IMR-90 (cell line): ENCODE data around the gene RBP4. TPM values are rescaled to one million over a fixed set of nuclear protein-coding genes. Genes with fewer than 3 reads are reported as not detected.

Experiments
- ATAC-seq: fragments of 200-7000 bp; cut with Tn5 transposase; 2 replicates; pipeline ENCODE4 v1.9.1; 2020; ENCODE audit warnings: low read depth, mild to moderate bottlenecking, moderate library complexity
- BruUV-seq: library from RNA; stranded (reverse); fragments of 400-500 nt; replicated peaks from 2 replicates; lab custom pipeline; 2021; lab: Mats Ljungman, UMichigan
- CTCF ChIA-PET: fragments of 300-600 bp; formaldehyde crosslinking; extraction: SDS; loops from one replicate; lab custom pipeline; 2021; ENCODE audit warnings: antibody characterized with exemption; lab: Yijun Ruan, JAX
- POLR2A ChIA-PET: fragments of 300-600 bp; sonication (Branson Sonifier 250); formaldehyde crosslinking; loops from one replicate; lab custom pipeline; 2022; ENCODE audit warnings: antibody characterized with exemption; ENCODE audit not compliant: unreplicated experiment; lab: Charles Lee
- DNase-seq: peaks from one replicate; pipeline ENCODE4 v3.0.0; 2013
- H2AFZ ChIP-seq: replicated peaks from 2 replicates; pipeline ENCODE3; 2013; ENCODE audit warnings: low read length, mild to moderate bottlenecking; ENCODE audit not compliant: poor library complexity
- H2AK5ac ChIP-seq: 2 replicates; pipeline ENCODE4 v1.6.1; 2013; ENCODE audit warnings: low read depth, low read length, inconsistent platforms
- H2AK9ac ChIP-seq: replicated peaks from 2 replicates; pipeline ENCODE3; 2013; ENCODE audit warnings: mild to moderate bottlenecking, low read depth, low read length, moderate library complexity; ENCODE audit not compliant: poor library complexity
- H2BK120ac ChIP-seq: 2 replicates; pipeline ENCODE4 v1.6.1; 2013; ENCODE audit warnings: low read depth, low read length, inconsistent platforms
- H2BK15ac ChIP-seq: 3 replicates; pipeline ENCODE4 v1.6.1; 2013; ENCODE audit warnings: low read depth, low read length, inconsistent platforms
- H2BK20ac ChIP-seq: 2 replicates; pipeline ENCODE4 v1.6.1; 2013; ENCODE audit warnings: low read depth, mild to moderate bottlenecking, inconsistent platforms, low read length, moderate library complexity
- H2BK5ac ChIP-seq: 2 replicates; pipeline ENCODE4 v1.6.1; 2013; ENCODE audit warnings: mild to moderate bottlenecking, low read depth, low read length, inconsistent platforms; ENCODE audit not compliant: poor library complexity, severe bottlenecking
- H3K14ac ChIP-seq: replicated peaks from 2 replicates; pipeline ENCODE4 v1.6.1; 2013; ENCODE audit warnings: low read depth, low read length, inconsistent platforms
- H3K18ac ChIP-seq: 2 replicates; pipeline ENCODE4 v1.6.1; 2013; ENCODE audit warnings: low read depth, low read length, control low read depth
- H3K23ac ChIP-seq: 2 replicates; pipeline ENCODE4 v1.6.1; 2013; ENCODE audit warnings: low read depth, low read length, inconsistent platforms
- H3K27ac ChIP-seq: 2 replicates; pipeline ENCODE4 v1.5.1; 2013; ENCODE audit warnings: mild to moderate bottlenecking, control low read depth, low read length; ENCODE audit not compliant: insufficient read depth
- H3K27me3 ChIP-seq: 2 replicates; pipeline ENCODE4 v1.6.1; 2013; ENCODE audit warnings: low read length; ENCODE audit not compliant: control insufficient read depth, insufficient read depth
- H3K36me3 ChIP-seq: 2 replicates; pipeline ENCODE4 v1.6.1; 2013; ENCODE audit warnings: low read length, mixed read lengths; ENCODE audit not compliant: control insufficient read depth, insufficient read depth
- H3K4ac ChIP-seq: 2 replicates; pipeline ENCODE4 v1.6.1; 2013; ENCODE audit warnings: low read depth, low read length, inconsistent platforms
- H3K4me1 ChIP-seq: 2 replicates; pipeline ENCODE4 v1.6.1; 2013; ENCODE audit warnings: low read length, mixed read lengths; ENCODE audit not compliant: control insufficient read depth, insufficient read depth
- H3K4me2 ChIP-seq: 2 replicates; pipeline ENCODE4 v1.6.1; 2013; ENCODE audit warnings: low read depth, mild to moderate bottlenecking, control low read depth, low read length, moderate library complexity
- H3K4me3 ChIP-seq: 2 replicates; pipeline ENCODE4 v1.5.1; 2013; ENCODE audit warnings: low read depth, mild to moderate bottlenecking, control low read depth, low read length, moderate library complexity; ENCODE audit not compliant: insufficient read depth
- H3K56ac ChIP-seq: 2 replicates; pipeline ENCODE4 v1.6.1; 2013; ENCODE audit warnings: low read length, inconsistent platforms; ENCODE audit not compliant: insufficient read depth; ENCODE audit errors: extremely low read depth
- H3K79me1 ChIP-seq, 2 experiments: 2 replicates each; pipeline ENCODE4 v1.6.1; 2013; ENCODE audit warnings: low read length in 2 of 2, inconsistent platforms in 1 of 2, low read depth in 1 of 2
- H3K9ac ChIP-seq: 2 replicates; pipeline ENCODE4 v1.6.1; 2013; ENCODE audit warnings: low read depth, low read length, control low read depth
- H3K9me1 ChIP-seq: 2 replicates; pipeline ENCODE4 v1.6.1; 2013; ENCODE audit warnings: low read length, inconsistent platforms; ENCODE audit not compliant: insufficient read depth
- H3K9me3 ChIP-seq: 2 replicates; pipeline ENCODE4 v1.6.1; 2013; ENCODE audit warnings: low read length; ENCODE audit not compliant: control insufficient read depth, insufficient read depth
- H4K20me1 ChIP-seq: 2 replicates; pipeline ENCODE4 v1.6.1; 2013; ENCODE audit warnings: low read length, inconsistent platforms; ENCODE audit not compliant: insufficient read depth
- H4K5ac ChIP-seq: 2 replicates; pipeline ENCODE4 v1.6.1; 2013; ENCODE audit warnings: mild to moderate bottlenecking, low read depth, low read length, control low read depth
- H4K8ac ChIP-seq, 2 experiments: 2 replicates each; pipeline ENCODE4 v1.6.1; 2013; ENCODE audit warnings: low read depth in 2 of 2, low read length in 2 of 2, control low read depth in 1 of 2, inconsistent platforms in 1 of 2
- H4K91ac ChIP-seq: 2 replicates; pipeline ENCODE4 v1.6.1; 2013; ENCODE audit warnings: low read depth, low read length, inconsistent platforms; ENCODE audit not compliant: insufficient read depth
- BHLHE40 ChIP-seq: fragments of 150-350 bp; IDR thresholded peaks from 2 replicates; pipeline ENCODE4 v1.6.1; 2016; ENCODE audit warnings: mild to moderate bottlenecking, low read depth, low read length
- CEBPB ChIP-seq: IDR thresholded peaks from 2 replicates; pipeline ENCODE4 v1.6.1; 2012; ENCODE audit warnings: low read depth, low read length, improper control_type of control experiment
- CHD1 ChIP-seq: IDR thresholded peaks from 2 replicates; pipeline ENCODE4 v1.6.1; 2012; ENCODE audit warnings: low read depth, low read length, improper control_type of control experiment
- CTCF ChIP-seq: conservative IDR thresholded peaks from 2 replicates; pipeline ENCODE4 v1.5.1; 2012; ENCODE audit warnings: mild to moderate bottlenecking, low read depth, low read length, improper control_type of control experiment
- ELK1 ChIP-seq: fragments of 150-350 bp; IDR thresholded peaks from 2 replicates; pipeline ENCODE4 v1.6.1; 2016; ENCODE audit warnings: low read depth, mild to moderate bottlenecking, low read length, moderate library complexity, borderline replicate concordance
- MAZ ChIP-seq: IDR thresholded peaks from 2 replicates; pipeline ENCODE4 v1.6.1; 2012; ENCODE audit warnings: low read depth, mild to moderate bottlenecking, low read length, improper control_type of control experiment, moderate library complexity, borderline replicate concordance
- MXI1 ChIP-seq: IDR thresholded peaks from 2 replicates; pipeline ENCODE4 v1.6.1; 2012; ENCODE audit warnings: low read depth, mild to moderate bottlenecking, low read length, moderate library complexity, borderline replicate concordance
- NFE2L2 ChIP-seq: fragments of 150-350 bp; IDR thresholded peaks from 2 replicates; pipeline ENCODE4 v1.6.1; 2016; ENCODE audit warnings: low read depth, mild to moderate bottlenecking, low read length
- POLR2A ChIP-seq: IDR thresholded peaks from 2 replicates; pipeline ENCODE4 v1.6.1; 2012; ENCODE audit warnings: mild to moderate bottlenecking, low read depth, low read length
- RAD21 ChIP-seq: IDR thresholded peaks from 2 replicates; pipeline ENCODE4 v1.6.1; 2012; ENCODE audit warnings: low read length, improper control_type of control experiment
- RCOR1 ChIP-seq: IDR thresholded peaks from 2 replicates; pipeline ENCODE4 v1.6.1; 2012; ENCODE audit warnings: mild to moderate bottlenecking, low read length, improper control_type of control experiment; ENCODE audit not compliant: insufficient replicate concordance
- RFX5 ChIP-seq: IDR thresholded peaks from 2 replicates; pipeline ENCODE4 v1.8.0; 2012; ENCODE audit warnings: low read depth, mild to moderate bottlenecking, low read length, moderate library complexity
- SMC3 ChIP-seq: fragments of 150-350 bp; IDR thresholded peaks from 2 replicates; pipeline ENCODE4 v1.6.1; 2016; ENCODE audit warnings: low read depth, mild to moderate bottlenecking, antibody characterized with exemption, low read length, moderate library complexity
- USF2 ChIP-seq: fragments of 150-350 bp; IDR thresholded peaks from 2 replicates; pipeline ENCODE4 v1.6.1; 2017; ENCODE audit warnings: mild to moderate bottlenecking, antibody characterized with exemption, low read length, low read depth
- WGBS, 2 experiments: methylation state at CpG; one replicate each; pipeline versions ENCODE4 v1.1.5 to v1.1.7; 2013; ENCODE audit warnings: missing lambda C conversion rate in 2 of 2; ENCODE audit not compliant: insufficient read length in 1 of 2; ENCODE audit errors: extremely low coverage in 2 of 2; 5-methylcytosine and 5-hydroxymethylcytosine counted together
- dilution Hi-C: fragments of 300-500 bp; cut with HindIII; formaldehyde crosslinking; loops from one replicate; pipeline ENCODE4 v1.14.3; 2018; ENCODE audit warnings: low sequenced_read_pairs; ENCODE audit not compliant: unreplicated experiment
- in situ Hi-C: fragments of 300-500 bp; cut with MboI; formaldehyde crosslinking; loops from 3 replicates; pipeline ENCODE4 v1.14.3; 2019; ENCODE audit warnings: low sequenced_read_pairs, inconsistent platforms, mixed read lengths
- intact Hi-C: fragments of 100-400 bp; cut with micrococcal nuclease; formaldehyde crosslinking; loops from 2 replicates; pipeline ENCODE4 v1.10.0; 2022
- polyA plus RNA-seq, 3 experiments: library from polyadenylated mRNA; depleted of rRNA; stranded (reverse); fragments of >200 nt; gene quantifications; 2 replicates each; pipeline ENCODE4 v1.2.3, GENCODE V29; 2012; ENCODE audit warnings: low replicate concordance in 1 of 3
- total RNA-seq: library from RNA; depleted of rRNA; stranded (reverse); fragments of >200 nt; gene quantifications from 2 replicates; pipeline ENCODE4 v1.2.3, GENCODE V29; 2012

The RBP4 gene
- total and polyA plus RNA-seq, 2 of the 4 experiments (the other 2 are of a cell fraction) = not detected

GRCh38 chr10:93552780-93553179 is 48.3 kb downstream of the RBP4 start:
- no peak overlapping the region for H2AK9ac ChIP-seq
- H3K27me3 ChIP-seq = peaks cover 4% of the 10 kb centered on the region; the same call in 1 of the 2 replicates
- no peak for TF ChIP-seq NFE2L2
- TF ChIP-seq SMC3 = no peak
- TF ChIP-seq RCOR1 = no peak
- no peak for TF ChIP-seq CTCF
- no peak for TF ChIP-seq CEBPB
- no peak for TF ChIP-seq RAD21
- TF ChIP-seq USF2 = no peak
- TF ChIP-seq MAZ = no peak
- no peak for TF ChIP-seq CHD1
- TF ChIP-seq RFX5 = no peak
- no peak for TF ChIP-seq POLR2A
- TF ChIP-seq ELK1 = no peak
- no peak for TF ChIP-seq MXI1
- TF ChIP-seq BHLHE40 = no peak
- intact Hi-C loops (no loop called here), in situ Hi-C loops (loop anchor here (10.0 kb wide), 1 partner anchor 122 kb away; no protein-coding TSS in a partner anchor), dilution Hi-C loops (no loop called here)
- H3K9ac ChIP-seq = no peak overlapping the region
- H3K4me2 ChIP-seq = no peak overlapping the region
- no peak overlapping the region for H3K56ac ChIP-seq
- no peak overlapping the region for H4K5ac ChIP-seq
- no peak overlapping the region for H3K27ac ChIP-seq
- no CpG with 5 or more reads among the region's 3 CpGs for WGBS, 2 experiments
- H2BK20ac ChIP-seq = no peak overlapping the region
- no peaks in the 10 kb centered on the region for H4K20me1 ChIP-seq
- no peak overlapping the region for H2AFZ ChIP-seq
- no peak overlapping the region for H4K8ac ChIP-seq
- H3K4ac ChIP-seq = no peak overlapping the region
- no peak overlapping the region for H4K91ac ChIP-seq
- H2BK5ac ChIP-seq = no peak overlapping the region
- no peak overlapping the region for H3K23ac ChIP-seq
- POLR2A ChIA-PET = no interaction called here
- no TSS peak for BruUV-seq
- DNase-seq (no peak), ATAC-seq (no peak)
- no peak overlapping the region for H3K18ac ChIP-seq
- peaks cover 5% of the 10 kb centered on the region for H3K4me1 ChIP-seq
- H3K36me3 ChIP-seq = no peaks in the 10 kb centered on the region
- no peaks in the 10 kb centered on the region; the same call in 1 of the 2 replicates for H3K9me1 ChIP-seq
- CTCF ChIA-PET = no interaction called here
- H3K9me3 ChIP-seq = no peaks in the 10 kb centered on the region
- no peaks in the 10 kb centered on the region for H3K79me1 ChIP-seq
- H3K14ac ChIP-seq = no peak overlapping the region
- no peak overlapping the region for H2BK120ac ChIP-seq
- no peak overlapping the region for H2AK5ac ChIP-seq
- H2BK15ac ChIP-seq = no peak overlapping the region
- no peak overlapping the region for H3K4me3 ChIP-seq
